Tibial nerve (tissue), 3 donors: ENCODE results near the gene OR9Q2.

Experiments used
- CTCF ChIP-seq, 5 experiments: fragments of 200-600 bp in 3 of 5; fragments of 450-650 bp in 2 of 5; sonication (generic) in 3 of 5; IDR thresholded peaks; one replicate each; pipeline ENCODE4 v1.5.1; 2016 to 2019; ENCODE audit warnings: antibody characterized with exemption in 5 of 5, mild to moderate bottlenecking in 3 of 5, moderate library complexity in 2 of 5
- POLR2A ChIP-seq, 2 donors: fragments of 450-650 bp; IDR thresholded peaks; one replicate each; pipeline ENCODE4 v1.6.1; 2017; ENCODE audit warnings: antibody characterized with exemption in 2 of 2, mild to moderate bottlenecking in 2 of 2, moderate library complexity in 2 of 2

- no peak for TF ChIP-seq CTCF (IDR thresholded peaks at IDR 0.05)
- TF ChIP-seq POLR2A (IDR thresholded peaks at IDR 0.05), result no peak
Observed at GRCh38 chr11:58192229-58192628, 3.4 kb downstream of the OR9Q2 start.
